IMR-90 (cell line): ENCODE data around the gene CFAP43. TPM values are rescaled to one million over a fixed set of nuclear protein-coding genes. Genes with fewer than 3 reads are reported as not detected.

Experiments
- ATAC-seq: fragments of 200-7000 bp; cut with Tn5 transposase; 2 replicates; pipeline ENCODE4 v1.9.1; 2020; ENCODE audit warnings: low read depth, mild to moderate bottlenecking, moderate library complexity
- BruUV-seq: library from RNA; stranded (reverse); fragments of 400-500 nt; replicated peaks from 2 replicates; lab custom pipeline; 2021; lab: Mats Ljungman, UMichigan
- CTCF ChIA-PET: fragments of 300-600 bp; formaldehyde crosslinking; extraction: SDS; loops from one replicate; lab custom pipeline; 2021; ENCODE audit warnings: antibody characterized with exemption; lab: Yijun Ruan, JAX
- POLR2A ChIA-PET: fragments of 300-600 bp; sonication (Branson Sonifier 250); formaldehyde crosslinking; loops from one replicate; lab custom pipeline; 2022; ENCODE audit warnings: antibody characterized with exemption; ENCODE audit not compliant: unreplicated experiment; lab: Charles Lee
- DNase-seq: peaks from one replicate; pipeline ENCODE4 v3.0.0; 2013
- H2AFZ ChIP-seq: replicated peaks from 2 replicates; pipeline ENCODE3; 2013; ENCODE audit warnings: low read length, mild to moderate bottlenecking; ENCODE audit not compliant: poor library complexity
- H2AK5ac ChIP-seq: 2 replicates; pipeline ENCODE4 v1.6.1; 2013; ENCODE audit warnings: low read depth, low read length, inconsistent platforms
- H2AK9ac ChIP-seq: replicated peaks from 2 replicates; pipeline ENCODE3; 2013; ENCODE audit warnings: mild to moderate bottlenecking, low read depth, low read length, moderate library complexity; ENCODE audit not compliant: poor library complexity
- H2BK120ac ChIP-seq: 2 replicates; pipeline ENCODE4 v1.6.1; 2013; ENCODE audit warnings: low read depth, low read length, inconsistent platforms
- H2BK15ac ChIP-seq: 3 replicates; pipeline ENCODE4 v1.6.1; 2013; ENCODE audit warnings: low read depth, low read length, inconsistent platforms
- H2BK20ac ChIP-seq: 2 replicates; pipeline ENCODE4 v1.6.1; 2013; ENCODE audit warnings: low read depth, mild to moderate bottlenecking, inconsistent platforms, low read length, moderate library complexity
- H2BK5ac ChIP-seq: 2 replicates; pipeline ENCODE4 v1.6.1; 2013; ENCODE audit warnings: mild to moderate bottlenecking, low read depth, low read length, inconsistent platforms; ENCODE audit not compliant: poor library complexity, severe bottlenecking
- H3K14ac ChIP-seq: replicated peaks from 2 replicates; pipeline ENCODE4 v1.6.1; 2013; ENCODE audit warnings: low read depth, low read length, inconsistent platforms
- H3K18ac ChIP-seq: 2 replicates; pipeline ENCODE4 v1.6.1; 2013; ENCODE audit warnings: low read depth, low read length, control low read depth
- H3K23ac ChIP-seq: 2 replicates; pipeline ENCODE4 v1.6.1; 2013; ENCODE audit warnings: low read depth, low read length, inconsistent platforms
- H3K27ac ChIP-seq: 2 replicates; pipeline ENCODE4 v1.5.1; 2013; ENCODE audit warnings: mild to moderate bottlenecking, control low read depth, low read length; ENCODE audit not compliant: insufficient read depth
- H3K27me3 ChIP-seq: 2 replicates; pipeline ENCODE4 v1.6.1; 2013; ENCODE audit warnings: low read length; ENCODE audit not compliant: control insufficient read depth, insufficient read depth
- H3K36me3 ChIP-seq: 2 replicates; pipeline ENCODE4 v1.6.1; 2013; ENCODE audit warnings: low read length, mixed read lengths; ENCODE audit not compliant: control insufficient read depth, insufficient read depth
- H3K4ac ChIP-seq: 2 replicates; pipeline ENCODE4 v1.6.1; 2013; ENCODE audit warnings: low read depth, low read length, inconsistent platforms
- H3K4me1 ChIP-seq: 2 replicates; pipeline ENCODE4 v1.6.1; 2013; ENCODE audit warnings: low read length, mixed read lengths; ENCODE audit not compliant: control insufficient read depth, insufficient read depth
- H3K4me2 ChIP-seq: 2 replicates; pipeline ENCODE4 v1.6.1; 2013; ENCODE audit warnings: low read depth, mild to moderate bottlenecking, control low read depth, low read length, moderate library complexity
- H3K4me3 ChIP-seq: 2 replicates; pipeline ENCODE4 v1.5.1; 2013; ENCODE audit warnings: low read depth, mild to moderate bottlenecking, control low read depth, low read length, moderate library complexity; ENCODE audit not compliant: insufficient read depth
- H3K56ac ChIP-seq: 2 replicates; pipeline ENCODE4 v1.6.1; 2013; ENCODE audit warnings: low read length, inconsistent platforms; ENCODE audit not compliant: insufficient read depth; ENCODE audit errors: extremely low read depth
- H3K79me1 ChIP-seq, 2 experiments: 2 replicates each; pipeline ENCODE4 v1.6.1; 2013; ENCODE audit warnings: low read length in 2 of 2, inconsistent platforms in 1 of 2, low read depth in 1 of 2
- H3K9ac ChIP-seq: 2 replicates; pipeline ENCODE4 v1.6.1; 2013; ENCODE audit warnings: low read depth, low read length, control low read depth
- H3K9me1 ChIP-seq: 2 replicates; pipeline ENCODE4 v1.6.1; 2013; ENCODE audit warnings: low read length, inconsistent platforms; ENCODE audit not compliant: insufficient read depth
- H3K9me3 ChIP-seq: 2 replicates; pipeline ENCODE4 v1.6.1; 2013; ENCODE audit warnings: low read length; ENCODE audit not compliant: control insufficient read depth, insufficient read depth
- H4K20me1 ChIP-seq: 2 replicates; pipeline ENCODE4 v1.6.1; 2013; ENCODE audit warnings: low read length, inconsistent platforms; ENCODE audit not compliant: insufficient read depth
- H4K5ac ChIP-seq: 2 replicates; pipeline ENCODE4 v1.6.1; 2013; ENCODE audit warnings: mild to moderate bottlenecking, low read depth, low read length, control low read depth
- H4K8ac ChIP-seq, 2 experiments: 2 replicates each; pipeline ENCODE4 v1.6.1; 2013; ENCODE audit warnings: low read depth in 2 of 2, low read length in 2 of 2, control low read depth in 1 of 2, inconsistent platforms in 1 of 2
- H4K91ac ChIP-seq: 2 replicates; pipeline ENCODE4 v1.6.1; 2013; ENCODE audit warnings: low read depth, low read length, inconsistent platforms; ENCODE audit not compliant: insufficient read depth
- CEBPB ChIP-seq: IDR thresholded peaks from 2 replicates; pipeline ENCODE4 v1.6.1; 2012; ENCODE audit warnings: low read depth, low read length, improper control_type of control experiment
- CHD1 ChIP-seq: IDR thresholded peaks from 2 replicates; pipeline ENCODE4 v1.6.1; 2012; ENCODE audit warnings: low read depth, low read length, improper control_type of control experiment
- FOS ChIP-seq: fragments of 150-350 bp; IDR thresholded peaks from 2 replicates; pipeline ENCODE4 v1.6.1; 2016; ENCODE audit warnings: low read depth, low read length
- MAZ ChIP-seq: IDR thresholded peaks from 2 replicates; pipeline ENCODE4 v1.6.1; 2012; ENCODE audit warnings: low read depth, mild to moderate bottlenecking, low read length, improper control_type of control experiment, moderate library complexity, borderline replicate concordance
- NFE2L2 ChIP-seq: fragments of 150-350 bp; IDR thresholded peaks from 2 replicates; pipeline ENCODE4 v1.6.1; 2016; ENCODE audit warnings: low read depth, mild to moderate bottlenecking, low read length
- POLR2A ChIP-seq: IDR thresholded peaks from 2 replicates; pipeline ENCODE4 v1.6.1; 2012; ENCODE audit warnings: mild to moderate bottlenecking, low read depth, low read length
- RAD21 ChIP-seq: IDR thresholded peaks from 2 replicates; pipeline ENCODE4 v1.6.1; 2012; ENCODE audit warnings: low read length, improper control_type of control experiment
- RCOR1 ChIP-seq: IDR thresholded peaks from 2 replicates; pipeline ENCODE4 v1.6.1; 2012; ENCODE audit warnings: mild to moderate bottlenecking, low read length, improper control_type of control experiment; ENCODE audit not compliant: insufficient replicate concordance
- RFX5 ChIP-seq: IDR thresholded peaks from 2 replicates; pipeline ENCODE4 v1.8.0; 2012; ENCODE audit warnings: low read depth, mild to moderate bottlenecking, low read length, moderate library complexity
- SMC3 ChIP-seq: fragments of 150-350 bp; IDR thresholded peaks from 2 replicates; pipeline ENCODE4 v1.6.1; 2016; ENCODE audit warnings: low read depth, mild to moderate bottlenecking, antibody characterized with exemption, low read length, moderate library complexity
- WGBS, 2 experiments: methylation state at CpG; one replicate each; pipeline versions ENCODE4 v1.1.5 to v1.1.7; 2013; ENCODE audit warnings: missing lambda C conversion rate in 2 of 2; ENCODE audit not compliant: insufficient read length in 1 of 2; ENCODE audit errors: extremely low coverage in 2 of 2; 5-methylcytosine and 5-hydroxymethylcytosine counted together
- dilution Hi-C: fragments of 300-500 bp; cut with HindIII; formaldehyde crosslinking; loops from one replicate; pipeline ENCODE4 v1.14.3; 2018; ENCODE audit warnings: low sequenced_read_pairs; ENCODE audit not compliant: unreplicated experiment
- in situ Hi-C: fragments of 300-500 bp; cut with MboI; formaldehyde crosslinking; loops from 3 replicates; pipeline ENCODE4 v1.14.3; 2019; ENCODE audit warnings: low sequenced_read_pairs, inconsistent platforms, mixed read lengths
- intact Hi-C: fragments of 100-400 bp; cut with micrococcal nuclease; formaldehyde crosslinking; loops from 2 replicates; pipeline ENCODE4 v1.10.0; 2022
- polyA plus RNA-seq, 3 experiments: library from polyadenylated mRNA; depleted of rRNA; stranded (reverse); fragments of >200 nt; gene quantifications; 2 replicates each; pipeline ENCODE4 v1.2.3, GENCODE V29; 2012; ENCODE audit warnings: low replicate concordance in 1 of 3
- total RNA-seq: library from RNA; depleted of rRNA; stranded (reverse); fragments of >200 nt; gene quantifications from 2 replicates; pipeline ENCODE4 v1.2.3, GENCODE V29; 2012
- TF ChIP-seq, protein P1 (sequence below): fragments of 150-350 bp; IDR thresholded peaks from 2 replicates; pipeline ENCODE4 v1.6.1; 2016; ENCODE audit warnings: low read depth, mild to moderate bottlenecking, low read length, moderate library complexity, borderline replicate concordance

The CFAP43 gene
- total and polyA plus RNA-seq, 2 of the 4 experiments (the other 2 are of a cell fraction): under 0.01 to 0.05 TPM

GRCh38 chr10:104085801-104086400, 146.3 kb downstream of the CFAP43 start, which contains the start of gene COL17A1:
Gene COL17A1, minus strand, starts transcription at chr10:104085880. Its CDS starts 5,207 bp downstream, at chr10:104080673.
- Histone ChIP-seq H3K27me3 (peaks cover 2% of the 10 kb centered on the region; the same call in 1 of the 2 replicates), H4K20me1 (no peaks in the 10 kb centered on the region), H2BK15ac (no peak within 1 kb of the TSS), H4K91ac (no peak within 1 kb of the TSS), H3K18ac (no peak within 1 kb of the TSS), H3K14ac (no peak within 1 kb of the TSS), H3K23ac (no peak within 1 kb of the TSS), H4K8ac (no peak within 1 kb of the TSS), H2BK5ac (no peak within 1 kb of the TSS), H2AFZ (no peak within 1 kb of the TSS), H2AK5ac (no peak within 1 kb of the TSS), H3K9ac (no peak within 1 kb of the TSS), H3K79me1 (no peaks in the 10 kb centered on the region), H3K4ac (no peak within 1 kb of the TSS), H3K4me2 (no peak within 1 kb of the TSS), H4K5ac (no peak within 1 kb of the TSS), H3K36me3 (no peaks in the 10 kb centered on the region), H2BK20ac (no peak within 1 kb of the TSS), H2AK9ac (no peak within 1 kb of the TSS), H3K4me1 (no peaks in the 10 kb centered on the region; the same call in 1 of the 2 replicates), H3K9me1 (0 out of 2 replicates have a peak, but pooled peaks cover under 1% of the 10 kb centered on the region), H3K56ac (no peak within 1 kb of the TSS), H3K27ac (no peak within 1 kb of the TSS), H3K9me3 (no peaks in the 10 kb centered on the region), H3K4me3 (no peak within 1 kb of the TSS), H2BK120ac (no peak within 1 kb of the TSS)
- intact Hi-C loops (no loop called here), in situ Hi-C loops (no loop called here), dilution Hi-C loops (no loop called here)
- POLR2A ChIA-PET: no interaction called here
- ATAC-seq (no peak), DNase-seq (no peak)
- TF ChIP-seq MAZ (no peak), NFE2L2 (no peak), CHD1 (no peak), SMC3 (no peak), CEBPB (no peak), RAD21 (no peak), RCOR1 (no peak), FOS (no peak), RFX5 (no peak), POLR2A (no peak)
- TF ChIP-seq, protein P1, sequence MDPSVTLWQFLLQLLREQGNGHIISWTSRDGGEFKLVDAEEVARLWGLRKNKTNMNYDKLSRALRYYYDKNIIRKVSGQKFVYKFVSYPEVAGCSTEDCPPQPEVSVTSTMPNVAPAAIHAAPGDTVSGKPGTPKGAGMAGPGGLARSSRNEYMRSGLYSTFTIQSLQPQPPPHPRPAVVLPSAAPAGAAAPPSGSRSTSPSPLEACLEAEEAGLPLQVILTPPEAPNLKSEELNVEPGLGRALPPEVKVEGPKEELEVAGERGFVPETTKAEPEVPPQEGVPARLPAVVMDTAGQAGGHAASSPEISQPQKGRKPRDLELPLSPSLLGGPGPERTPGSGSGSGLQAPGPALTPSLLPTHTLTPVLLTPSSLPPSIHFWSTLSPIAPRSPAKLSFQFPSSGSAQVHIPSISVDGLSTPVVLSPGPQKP: no peak
- WGBS, 2 experiments: 70% methylated on average over 2 of the region's 3 CpGs; no CpG with 5 or more reads in 1 of the 2 experiments
- no TSS peak for BruUV-seq
- CTCF ChIA-PET: no interaction called here
